Measurements from ENCODE around the gene CENPL. TPM values are rescaled to one million over a fixed set of nuclear protein-coding genes. Genes with fewer than 3 reads are reported as not detected.
A peak's percentile ranks its signal among the peaks of the same experiment; 100 is the strongest.

The CENPL gene
- total and polyA plus RNA-seq, 9 of the 15 experiments (the other 6 are each of a cell fraction or from before 2014, with no cell fraction given) = 33.0 to 52.7 (median 39.7) TPM

DNA sequence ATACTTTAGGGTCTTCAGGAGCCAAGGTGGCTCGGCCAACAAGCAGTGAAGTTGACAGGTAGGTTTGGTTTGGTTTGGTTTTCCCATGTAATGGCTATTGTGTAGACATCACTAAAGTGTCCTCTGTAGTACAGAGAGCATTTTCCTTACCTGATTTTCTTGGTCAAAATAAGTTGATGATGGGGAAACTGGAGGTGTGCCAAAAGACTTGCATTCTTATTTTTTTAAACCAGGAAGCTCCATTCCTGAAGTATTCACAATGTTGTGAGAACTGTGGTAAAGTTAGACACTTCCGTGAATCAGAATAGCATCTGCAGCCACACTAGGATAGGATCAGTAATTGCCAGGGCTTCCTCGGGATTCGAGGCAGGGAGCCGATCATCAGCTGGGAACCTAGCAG, 46.4 kb upstream of the CENPL start:
- no peak for FAIRE-seq
- H3K9me1 ChIP-seq (ENCODE audit: control insufficient read depth, insufficient read depth, low read length) = no peaks in the 10 kb centered on the region
- WGBS (ENCODE audit: insufficient coverage, low coverage, missing lambda C conversion rate) = 39% methylated on average over 5 of the region's 5 CpGs
- TF ChIP-seq ESRRB (CRISPR knock-in tag; IDR thresholded peaks at IDR 0.05; ENCODE audit: borderline replicate concordance) (no peak), CTBP1 (IDR thresholded peaks at IDR 0.05; ENCODE audit: borderline replicate concordance) (0 out of 2 replicates have a peak, but pooled peaks have one; percentile 34), HOXB6 (CRISPR knock-in tag; IDR thresholded peaks at IDR 0.05; ENCODE audit: borderline replicate concordance) (no peak), ZNF3 (CRISPR knock-in tag; IDR thresholded peaks at IDR 0.05) (no peak), ZNF23 (CRISPR knock-in tag; IDR thresholded peaks at IDR 0.05) (no peak), CBX3 (IDR thresholded peaks at IDR 0.05; ENCODE audit: borderline replicate concordance in 1 of 2, low read length in 2 of 2) (0 out of 3 replicates have a peak, but pooled peaks of 1 of the 2 experiments have one; percentile 19), NFIC (IDR thresholded peaks at IDR 0.05) (peak; percentile 83), KDM5B (IDR thresholded peaks at IDR 0.05; ENCODE audit: insufficient replicate concordance, low read depth, low read length) (no peak)
- TF ChIP-seq, protein P1, sequence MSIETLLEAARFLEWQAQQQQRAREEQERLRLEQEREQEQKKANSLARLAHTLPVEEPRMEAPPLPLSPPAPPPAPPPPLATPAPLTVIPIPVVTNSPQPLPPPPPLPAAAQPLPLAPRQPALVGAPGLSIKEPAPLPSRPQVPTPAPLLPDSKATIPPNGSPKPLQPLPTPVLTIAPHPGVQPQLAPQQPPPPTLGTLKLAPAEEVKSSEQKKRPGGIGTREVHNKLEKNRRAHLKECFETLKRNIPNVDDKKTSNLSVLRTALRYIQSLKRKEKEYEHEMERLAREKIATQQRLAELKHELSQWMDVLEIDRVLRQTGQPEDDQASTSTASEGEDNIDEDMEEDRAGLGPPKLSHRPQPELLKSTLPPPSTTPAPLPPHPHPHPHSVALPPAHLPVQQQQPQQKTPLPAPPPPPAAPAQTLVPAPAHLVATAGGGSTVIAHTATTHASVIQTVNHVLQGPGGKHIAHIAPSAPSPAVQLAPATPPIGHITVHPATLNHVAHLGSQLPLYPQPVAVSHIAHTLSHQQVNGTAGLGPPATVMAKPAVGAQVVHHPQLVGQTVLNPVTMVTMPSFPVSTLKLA (conservative IDR thresholded peaks at IDR 0.05) = no peak
- TF ChIP-seq, protein P2, sequence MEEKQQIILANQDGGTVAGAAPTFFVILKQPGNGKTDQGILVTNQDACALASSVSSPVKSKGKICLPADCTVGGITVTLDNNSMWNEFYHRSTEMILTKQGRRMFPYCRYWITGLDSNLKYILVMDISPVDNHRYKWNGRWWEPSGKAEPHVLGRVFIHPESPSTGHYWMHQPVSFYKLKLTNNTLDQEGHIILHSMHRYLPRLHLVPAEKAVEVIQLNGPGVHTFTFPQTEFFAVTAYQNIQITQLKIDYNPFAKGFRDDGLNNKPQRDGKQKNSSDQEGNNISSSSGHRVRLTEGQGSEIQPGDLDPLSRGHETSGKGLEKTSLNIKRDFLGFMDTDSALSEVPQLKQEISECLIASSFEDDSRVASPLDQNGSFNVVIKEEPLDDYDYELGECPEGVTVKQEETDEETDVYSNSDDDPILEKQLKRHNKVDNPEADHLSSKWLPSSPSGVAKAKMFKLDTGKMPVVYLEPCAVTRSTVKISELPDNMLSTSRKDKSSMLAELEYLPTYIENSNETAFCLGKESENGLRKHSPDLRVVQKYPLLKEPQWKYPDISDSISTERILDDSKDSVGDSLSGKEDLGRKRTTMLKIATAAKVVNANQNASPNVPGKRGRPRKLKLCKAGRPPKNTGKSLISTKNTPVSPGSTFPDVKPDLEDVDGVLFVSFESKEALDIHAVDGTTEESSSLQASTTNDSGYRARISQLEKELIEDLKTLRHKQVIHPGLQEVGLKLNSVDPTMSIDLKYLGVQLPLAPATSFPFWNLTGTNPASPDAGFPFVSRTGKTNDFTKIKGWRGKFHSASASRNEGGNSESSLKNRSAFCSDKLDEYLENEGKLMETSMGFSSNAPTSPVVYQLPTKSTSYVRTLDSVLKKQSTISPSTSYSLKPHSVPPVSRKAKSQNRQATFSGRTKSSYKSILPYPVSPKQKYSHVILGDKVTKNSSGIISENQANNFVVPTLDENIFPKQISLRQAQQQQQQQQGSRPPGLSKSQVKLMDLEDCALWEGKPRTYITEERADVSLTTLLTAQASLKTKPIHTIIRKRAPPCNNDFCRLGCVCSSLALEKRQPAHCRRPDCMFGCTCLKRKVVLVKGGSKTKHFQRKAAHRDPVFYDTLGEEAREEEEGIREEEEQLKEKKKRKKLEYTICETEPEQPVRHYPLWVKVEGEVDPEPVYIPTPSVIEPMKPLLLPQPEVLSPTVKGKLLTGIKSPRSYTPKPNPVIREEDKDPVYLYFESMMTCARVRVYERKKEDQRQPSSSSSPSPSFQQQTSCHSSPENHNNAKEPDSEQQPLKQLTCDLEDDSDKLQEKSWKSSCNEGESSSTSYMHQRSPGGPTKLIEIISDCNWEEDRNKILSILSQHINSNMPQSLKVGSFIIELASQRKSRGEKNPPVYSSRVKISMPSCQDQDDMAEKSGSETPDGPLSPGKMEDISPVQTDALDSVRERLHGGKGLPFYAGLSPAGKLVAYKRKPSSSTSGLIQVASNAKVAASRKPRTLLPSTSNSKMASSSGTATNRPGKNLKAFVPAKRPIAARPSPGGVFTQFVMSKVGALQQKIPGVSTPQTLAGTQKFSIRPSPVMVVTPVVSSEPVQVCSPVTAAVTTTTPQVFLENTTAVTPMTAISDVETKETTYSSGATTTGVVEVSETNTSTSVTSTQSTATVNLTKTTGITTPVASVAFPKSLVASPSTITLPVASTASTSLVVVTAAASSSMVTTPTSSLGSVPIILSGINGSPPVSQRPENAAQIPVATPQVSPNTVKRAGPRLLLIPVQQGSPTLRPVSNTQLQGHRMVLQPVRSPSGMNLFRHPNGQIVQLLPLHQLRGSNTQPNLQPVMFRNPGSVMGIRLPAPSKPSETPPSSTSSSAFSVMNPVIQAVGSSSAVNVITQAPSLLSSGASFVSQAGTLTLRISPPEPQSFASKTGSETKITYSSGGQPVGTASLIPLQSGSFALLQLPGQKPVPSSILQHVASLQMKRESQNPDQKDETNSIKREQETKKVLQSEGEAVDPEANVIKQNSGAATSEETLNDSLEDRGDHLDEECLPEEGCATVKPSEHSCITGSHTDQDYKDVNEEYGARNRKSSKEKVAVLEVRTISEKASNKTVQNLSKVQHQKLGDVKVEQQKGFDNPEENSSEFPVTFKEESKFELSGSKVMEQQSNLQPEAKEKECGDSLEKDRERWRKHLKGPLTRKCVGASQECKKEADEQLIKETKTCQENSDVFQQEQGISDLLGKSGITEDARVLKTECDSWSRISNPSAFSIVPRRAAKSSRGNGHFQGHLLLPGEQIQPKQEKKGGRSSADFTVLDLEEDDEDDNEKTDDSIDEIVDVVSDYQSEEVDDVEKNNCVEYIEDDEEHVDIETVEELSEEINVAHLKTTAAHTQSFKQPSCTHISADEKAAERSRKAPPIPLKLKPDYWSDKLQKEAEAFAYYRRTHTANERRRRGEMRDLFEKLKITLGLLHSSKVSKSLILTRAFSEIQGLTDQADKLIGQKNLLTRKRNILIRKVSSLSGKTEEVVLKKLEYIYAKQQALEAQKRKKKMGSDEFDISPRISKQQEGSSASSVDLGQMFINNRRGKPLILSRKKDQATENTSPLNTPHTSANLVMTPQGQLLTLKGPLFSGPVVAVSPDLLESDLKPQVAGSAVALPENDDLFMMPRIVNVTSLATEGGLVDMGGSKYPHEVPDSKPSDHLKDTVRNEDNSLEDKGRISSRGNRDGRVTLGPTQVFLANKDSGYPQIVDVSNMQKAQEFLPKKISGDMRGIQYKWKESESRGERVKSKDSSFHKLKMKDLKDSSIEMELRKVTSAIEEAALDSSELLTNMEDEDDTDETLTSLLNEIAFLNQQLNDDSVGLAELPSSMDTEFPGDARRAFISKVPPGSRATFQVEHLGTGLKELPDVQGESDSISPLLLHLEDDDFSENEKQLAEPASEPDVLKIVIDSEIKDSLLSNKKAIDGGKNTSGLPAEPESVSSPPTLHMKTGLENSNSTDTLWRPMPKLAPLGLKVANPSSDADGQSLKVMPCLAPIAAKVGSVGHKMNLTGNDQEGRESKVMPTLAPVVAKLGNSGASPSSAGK (IDR thresholded peaks at IDR 0.05) = no peak

More for the DNA sequence above, 46.4 kb upstream of the CENPL start:
- peak in 2 of 4 experiments; percentile 32 to 45 for DNase-seq (ENCODE audit: extremely low read depth in 1 of 4, low spot score in 3 of 4)
- Histone ChIP-seq H3K4me2 (ENCODE audit: insufficient read depth, low read length) (peak overlapping the region; percentile 75), H3K27ac (ENCODE audit: extremely low read depth, low read depth, low read length) (peak overlapping the region; percentile 93), H3K9ac (ENCODE audit: insufficient read depth in 1 of 2, low read depth in 2 of 2, low read length in 2 of 2) (peak overlapping the region; percentile 66 to 87; a peak in 2 of 4 replicates), H2AFZ (ENCODE audit: low read depth, low read length) (peak overlapping the region; percentile 89), H3K9me3 (replicated peaks; ENCODE audit: control insufficient read depth, insufficient read depth, low read depth, low read length) (no peaks in the 10 kb centered on the region), H3K4me1 (replicated peaks in 1 of 2; ENCODE audit: control insufficient read depth in 2 of 2, insufficient read depth in 2 of 2, low read length in 2 of 2) (peaks cover 17 to 26% of the 10 kb centered on the region in 2 experiments), H3K79me2 (ENCODE audit: control insufficient read depth, insufficient read depth, low read length) (peaks cover 53% of the 10 kb centered on the region), H3K4me3 (peak overlapping the region; percentile 86), H3K27me3 (ENCODE audit: control insufficient read depth in 2 of 2, insufficient read depth in 2 of 2, low read length in 2 of 2) (no peaks in the 10 kb centered on the region), H3K36me3 (ENCODE audit: control insufficient read depth, insufficient read depth, low read length) (peaks cover 35% of the 10 kb centered on the region), H4K20me1 (replicated peaks; ENCODE audit: control insufficient read depth, insufficient read depth, low read length) (peaks cover 12% of the 10 kb centered on the region)
- no peak for ATAC-seq
- no TSS peak for BruUV-seq (replicated peaks)
- ChIA-PET CTCF (ENCODE audit: low intra/inter-chr PET ratio) (no interaction called here), POLR2A (interaction anchor here (0.6 kb wide), 1 partner anchor 77 kb away, joined by 3 read pairs; no protein-coding TSS in a partner anchor)
- intact Hi-C loops (cut with micrococcal nuclease) (loop anchor here (5.0 kb wide), 1 partner anchor 151 kb away; the partner anchor contains the start of gene RC3H1), in situ Hi-C loops (cut with MboI) (no loop called here)
